ENCODE results near the gene UROD. TPM values are rescaled to one million over a fixed set of nuclear protein-coding genes. Genes with fewer than 3 reads are reported as not detected.

The UROD gene
- total RNA-seq, 3 donors from 2014 or later = 44.8 to 69.8 (median 51.3) TPM

DNA sequence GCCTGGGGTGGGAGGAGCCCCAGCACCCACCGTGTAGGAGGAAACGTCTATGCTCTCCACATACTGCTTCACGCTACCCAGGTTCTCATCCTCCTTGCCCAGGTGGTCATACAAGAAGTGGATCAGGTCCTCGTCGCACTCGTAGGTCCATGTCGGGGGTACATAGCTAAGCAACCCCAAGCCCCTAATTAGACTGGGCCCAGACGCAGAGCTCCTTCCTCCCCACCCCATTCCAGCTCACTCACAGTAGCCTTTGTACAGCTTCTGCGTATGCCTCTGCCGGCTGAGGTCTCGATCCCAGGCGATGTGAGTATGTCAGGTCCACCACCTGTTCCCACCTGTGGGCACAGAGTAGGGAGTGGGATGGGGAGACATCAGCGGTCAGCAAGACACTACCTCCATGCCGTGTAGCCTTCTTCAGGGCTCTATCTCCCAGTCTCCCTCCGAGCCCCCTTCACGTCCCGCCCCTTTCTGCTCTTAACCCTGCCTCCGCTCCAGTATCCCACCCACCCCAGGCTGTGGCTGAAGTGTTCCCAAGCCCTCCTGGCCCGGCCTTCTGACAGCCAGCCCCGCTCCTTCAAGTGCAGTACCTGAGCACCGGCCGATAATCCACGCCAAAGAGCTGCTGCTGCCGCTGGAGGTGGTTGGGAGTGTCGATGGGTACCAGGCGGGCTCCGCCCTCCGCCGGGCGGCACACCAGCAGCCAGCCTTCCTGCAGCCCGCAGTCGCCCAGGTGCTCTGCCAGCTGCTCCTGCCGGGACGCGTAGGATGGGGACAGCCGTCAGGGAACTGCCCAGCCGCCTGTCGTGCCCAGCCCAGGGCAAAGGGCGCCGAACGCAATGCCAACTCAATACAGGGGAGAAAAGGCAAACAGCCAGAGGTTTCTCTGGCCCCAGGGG lies 1.8 kb upstream of the UROD start:
- Histone ChIP-seq H3K4me1 (ENCODE audit: low read depth) (peaks cover 30% of the 10 kb centered on the region), H3K9me3 (no peaks in the 10 kb centered on the region), H3K36me3 (ENCODE audit: low read depth) (peaks cover 6% of the 10 kb centered on the region), H3K4me3 (peak overlapping the region; percentile 94)
- intact Hi-C loops (cut with DNase I, micrococcal nuclease) = loop anchor here in 1 of 2 donors (5.0 to 10.0 kb wide), 3 partner anchors 215 to 292 kb away; no protein-coding TSS in a partner anchor
- DNase-seq (peak; percentile 80 to 88 (median 86)), ATAC-seq (peak; percentile 78)
- TF ChIP-seq, protein P1, sequence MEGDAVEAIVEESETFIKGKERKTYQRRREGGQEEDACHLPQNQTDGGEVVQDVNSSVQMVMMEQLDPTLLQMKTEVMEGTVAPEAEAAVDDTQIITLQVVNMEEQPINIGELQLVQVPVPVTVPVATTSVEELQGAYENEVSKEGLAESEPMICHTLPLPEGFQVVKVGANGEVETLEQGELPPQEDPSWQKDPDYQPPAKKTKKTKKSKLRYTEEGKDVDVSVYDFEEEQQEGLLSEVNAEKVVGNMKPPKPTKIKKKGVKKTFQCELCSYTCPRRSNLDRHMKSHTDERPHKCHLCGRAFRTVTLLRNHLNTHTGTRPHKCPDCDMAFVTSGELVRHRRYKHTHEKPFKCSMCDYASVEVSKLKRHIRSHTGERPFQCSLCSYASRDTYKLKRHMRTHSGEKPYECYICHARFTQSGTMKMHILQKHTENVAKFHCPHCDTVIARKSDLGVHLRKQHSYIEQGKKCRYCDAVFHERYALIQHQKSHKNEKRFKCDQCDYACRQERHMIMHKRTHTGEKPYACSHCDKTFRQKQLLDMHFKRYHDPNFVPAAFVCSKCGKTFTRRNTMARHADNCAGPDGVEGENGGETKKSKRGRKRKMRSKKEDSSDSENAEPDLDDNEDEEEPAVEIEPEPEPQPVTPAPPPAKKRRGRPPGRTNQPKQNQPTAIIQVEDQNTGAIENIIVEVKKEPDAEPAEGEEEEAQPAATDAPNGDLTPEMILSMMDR (IDR thresholded peaks at IDR 0.05) = no peak

DNA sequence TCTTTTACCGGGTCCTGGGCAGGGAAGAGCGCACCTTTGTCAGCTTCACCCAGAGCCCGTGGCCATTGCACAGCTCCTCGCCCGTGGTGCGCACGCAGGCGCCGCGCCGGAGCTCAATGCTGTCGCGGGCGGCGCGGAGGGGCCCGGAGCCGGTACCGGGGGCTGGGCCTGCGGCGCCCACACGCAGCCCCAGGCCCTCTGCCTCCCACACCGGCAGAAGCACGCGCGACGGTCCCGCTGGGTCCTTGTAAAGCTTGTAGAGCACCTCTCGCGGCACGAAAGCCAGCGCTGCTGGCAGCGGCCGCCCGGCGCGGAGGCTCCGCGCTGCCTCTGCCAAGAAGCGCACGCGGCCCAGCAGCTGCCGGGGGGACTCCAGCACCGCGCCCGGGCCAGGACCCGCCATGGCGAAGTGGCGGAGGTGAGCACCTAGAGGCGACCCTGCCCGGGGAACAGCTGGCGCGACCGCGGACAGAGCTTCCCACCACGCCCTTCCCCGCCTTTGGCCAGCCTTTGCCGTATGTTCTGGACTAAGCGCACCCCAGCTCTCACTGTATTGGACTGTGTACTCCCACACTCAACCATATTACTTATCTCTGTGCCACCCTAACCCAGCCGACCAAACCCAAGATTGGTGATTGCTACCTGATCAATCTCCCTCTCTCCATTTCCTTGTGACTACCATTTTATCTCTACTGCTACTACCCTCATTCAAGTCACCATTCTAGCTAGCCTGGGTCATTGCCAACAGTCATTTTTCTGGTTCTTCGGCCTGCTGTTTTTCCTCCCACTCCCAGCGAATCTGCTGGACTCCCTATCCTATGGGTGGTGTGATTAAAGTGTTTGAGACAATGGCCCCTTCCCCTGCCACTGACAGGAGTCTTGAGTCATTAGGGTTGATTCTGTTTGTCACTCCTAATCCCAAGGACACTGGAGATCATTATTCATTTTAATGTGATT lies 921 bp upstream of the UROD start, which contains the start of gene HECTD3:
Gene HECTD3, minus strand, starts transcription at position 470 of the 957 bp plus-strand sequence. Its CDS starts 67 bp downstream, at position 403.
- intact Hi-C loops (cut with DNase I, micrococcal nuclease) = loop anchor here in 1 of 2 donors (5.0 to 10.0 kb wide), 3 partner anchors 216 to 291 kb away; no protein-coding TSS in a partner anchor
- ATAC-seq = peak; percentile 88
- peaks cover 30% of the 10 kb centered on the region for H3K4me1 ChIP-seq (ENCODE audit: low read depth)
- H3K36me3 ChIP-seq (ENCODE audit: low read depth) = peaks cover 6% of the 10 kb centered on the region
- H3K4me3 ChIP-seq = peak within 1 kb of the TSS; percentile 94
- peak; percentile 88 to 94 (median 91) for DNase-seq
- no peaks in the 10 kb centered on the region for H3K9me3 ChIP-seq
- TF ChIP-seq, protein P1 (IDR thresholded peaks at IDR 0.05) = no peak

DNA sequence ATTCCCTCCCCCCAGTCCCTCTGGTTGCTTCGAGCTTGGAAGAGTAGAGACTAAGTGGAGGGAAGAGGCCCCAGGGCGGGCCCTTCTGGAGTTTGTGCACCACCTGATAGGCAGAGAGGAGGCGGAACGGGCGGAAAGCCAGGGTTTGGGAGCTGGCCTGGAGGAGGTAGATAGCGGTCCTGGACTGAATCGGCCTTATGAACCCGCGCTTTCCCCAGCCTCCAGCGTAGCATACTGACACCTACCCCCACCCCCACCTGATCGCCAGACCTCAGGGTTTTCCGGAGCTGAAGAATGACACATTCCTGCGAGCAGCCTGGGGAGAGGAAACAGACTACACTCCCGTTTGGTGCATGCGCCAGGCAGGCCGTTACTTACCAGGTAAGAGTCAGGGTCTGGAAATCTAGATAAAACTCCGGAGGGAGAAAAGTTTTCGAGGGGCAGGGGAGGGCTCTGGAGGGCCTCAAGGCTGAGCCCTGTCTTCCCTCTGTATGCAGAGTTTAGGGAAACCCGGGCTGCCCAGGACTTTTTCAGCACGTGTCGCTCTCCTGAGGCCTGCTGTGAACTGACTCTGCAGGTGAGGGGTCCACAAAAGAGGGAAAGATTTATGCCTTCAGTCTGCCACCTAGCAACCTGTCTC lies 705 bp downstream of the UROD start:
- peak; percentile 29 for ATAC-seq
- DNase-seq = peak; percentile 79 to 85 (median 81)
- Histone ChIP-seq H3K4me3 (no peak overlapping the region), H3K36me3 (ENCODE audit: low read depth) (no peaks in the 10 kb centered on the region), H3K4me1 (ENCODE audit: low read depth) (peaks cover 30% of the 10 kb centered on the region), H3K9me3 (no peaks in the 10 kb centered on the region)
- TF ChIP-seq, protein P1 (IDR thresholded peaks at IDR 0.05) = no peak
- intact Hi-C loops (cut with DNase I, micrococcal nuclease) = loop anchor here in 1 of 2 donors (5.0 to 10.0 kb wide), 3 partner anchors 218 to 290 kb away; no protein-coding TSS in a partner anchor

DNA sequence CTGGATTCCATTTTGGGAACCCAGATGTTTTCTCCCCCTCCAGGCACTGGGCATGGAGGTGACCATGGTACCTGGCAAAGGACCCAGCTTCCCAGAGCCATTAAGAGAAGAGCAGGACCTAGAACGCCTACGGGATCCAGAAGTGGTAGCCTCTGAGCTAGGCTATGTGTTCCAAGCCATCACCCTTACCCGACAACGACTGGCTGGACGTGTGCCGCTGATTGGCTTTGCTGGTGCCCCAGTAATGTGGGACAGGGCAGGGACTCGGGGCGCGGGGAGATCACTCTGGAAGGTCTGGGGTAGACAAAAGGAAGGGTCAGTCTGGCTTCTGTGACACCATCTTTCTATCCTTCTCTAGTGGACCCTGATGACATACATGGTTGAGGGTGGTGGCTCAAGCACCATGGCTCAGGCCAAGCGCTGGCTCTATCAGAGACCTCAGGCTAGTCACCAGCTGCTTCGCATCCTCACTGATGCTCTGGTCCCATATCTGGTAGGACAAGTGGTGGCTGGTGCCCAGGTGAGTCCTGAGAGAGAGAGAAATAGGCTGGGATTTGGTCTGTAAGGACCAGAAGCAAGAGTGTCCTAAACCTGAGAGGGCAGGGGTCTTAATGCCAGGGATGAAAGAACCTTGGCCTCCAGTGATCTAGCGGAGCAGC lies 1.6 kb downstream of the UROD start:
- TF ChIP-seq, protein P1 (IDR thresholded peaks at IDR 0.05) = no peak
- Histone ChIP-seq H3K4me1 (ENCODE audit: low read depth) (peaks cover 30% of the 10 kb centered on the region), H3K4me3 (no peak overlapping the region), H3K36me3 (ENCODE audit: low read depth) (no peaks in the 10 kb centered on the region), H3K9me3 (no peaks in the 10 kb centered on the region)
- intact Hi-C loops (cut with DNase I, micrococcal nuclease) = loop anchor here (2.0 to 10.0 kb wide), 4 partner anchors 219 to 289 kb away; no protein-coding TSS in a partner anchor
- DNase-seq (peak in 1 of 3 donors; percentile 39), ATAC-seq (no peak)
